Measurements from ENCODE around the gene BIN2.

BIN2 gene

GRCh38 chr12:51232642-51233041 lies 91.3 kb downstream of the BIN2 start:
- DNase-seq (ENCODE audit: low read depth in 1 of 2, low spot score in 1 of 2): no peak
- TF ChIP-seq JUND (IDR thresholded peaks at IDR 0.05; ENCODE audit: low read depth): no peak
- in situ Hi-C loops (cut with HindIII; ENCODE audit: low pct_unique_long_range_greater_than_20kb, low sequenced_read_pairs): no loop called here
